ENCODE results near the gene TMEM106B.

Gene TMEM106B

DNA sequence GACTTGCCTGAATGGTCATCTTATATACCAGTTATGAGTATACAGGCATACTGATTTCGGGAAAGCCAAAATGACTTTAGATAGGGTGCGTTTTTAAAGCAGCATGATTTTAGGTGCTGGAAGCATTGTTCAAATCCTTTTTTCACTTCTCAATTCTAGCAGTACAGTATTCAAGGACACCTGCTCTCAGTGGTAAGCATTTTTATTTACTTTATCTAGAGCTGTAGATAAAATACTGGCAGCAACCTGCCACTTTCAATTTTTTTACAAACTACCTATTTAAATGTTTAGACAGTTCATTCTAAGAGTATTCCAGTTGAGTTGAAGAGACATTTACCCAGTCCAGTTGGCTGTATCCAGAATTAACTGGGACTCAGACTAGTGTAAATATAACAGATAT is 33.6 kb downstream of the TMEM106B start:
- no peak for ATAC-seq
- TF ChIP-seq GLIS3 (CRISPR knock-in tag; IDR thresholded peaks at IDR 0.05) (no peak), TCF4 (CRISPR knock-in tag; IDR thresholded peaks at IDR 0.05; ENCODE audit: borderline replicate concordance) (no peak), BACH2 (CRISPR knock-in tag; IDR thresholded peaks at IDR 0.05; ENCODE audit: borderline replicate concordance) (no peak), ISL1 (CRISPR knock-in tag; IDR thresholded peaks at IDR 0.05) (no peak), ZFP30 (CRISPR knock-in tag; IDR thresholded peaks at IDR 0.05) (no peak)
- TF ChIP-seq, protein P1, sequence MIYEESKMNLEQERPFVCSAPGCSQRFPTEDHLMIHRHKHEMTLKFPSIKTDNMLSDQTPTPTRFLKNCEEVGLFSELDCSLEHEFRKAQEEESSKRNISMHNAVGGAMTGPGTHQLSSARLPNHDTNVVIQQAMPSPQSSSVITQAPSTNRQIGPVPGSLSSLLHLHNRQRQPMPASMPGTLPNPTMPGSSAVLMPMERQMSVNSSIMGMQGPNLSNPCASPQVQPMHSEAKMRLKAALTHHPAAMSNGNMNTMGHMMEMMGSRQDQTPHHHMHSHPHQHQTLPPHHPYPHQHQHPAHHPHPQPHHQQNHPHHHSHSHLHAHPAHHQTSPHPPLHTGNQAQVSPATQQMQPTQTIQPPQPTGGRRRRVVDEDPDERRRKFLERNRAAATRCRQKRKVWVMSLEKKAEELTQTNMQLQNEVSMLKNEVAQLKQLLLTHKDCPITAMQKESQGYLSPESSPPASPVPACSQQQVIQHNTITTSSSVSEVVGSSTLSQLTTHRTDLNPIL (CRISPR knock-in tag; IDR thresholded peaks at IDR 0.05; ENCODE audit: low read depth) = no peak
- TF ChIP-seq, protein P2, sequence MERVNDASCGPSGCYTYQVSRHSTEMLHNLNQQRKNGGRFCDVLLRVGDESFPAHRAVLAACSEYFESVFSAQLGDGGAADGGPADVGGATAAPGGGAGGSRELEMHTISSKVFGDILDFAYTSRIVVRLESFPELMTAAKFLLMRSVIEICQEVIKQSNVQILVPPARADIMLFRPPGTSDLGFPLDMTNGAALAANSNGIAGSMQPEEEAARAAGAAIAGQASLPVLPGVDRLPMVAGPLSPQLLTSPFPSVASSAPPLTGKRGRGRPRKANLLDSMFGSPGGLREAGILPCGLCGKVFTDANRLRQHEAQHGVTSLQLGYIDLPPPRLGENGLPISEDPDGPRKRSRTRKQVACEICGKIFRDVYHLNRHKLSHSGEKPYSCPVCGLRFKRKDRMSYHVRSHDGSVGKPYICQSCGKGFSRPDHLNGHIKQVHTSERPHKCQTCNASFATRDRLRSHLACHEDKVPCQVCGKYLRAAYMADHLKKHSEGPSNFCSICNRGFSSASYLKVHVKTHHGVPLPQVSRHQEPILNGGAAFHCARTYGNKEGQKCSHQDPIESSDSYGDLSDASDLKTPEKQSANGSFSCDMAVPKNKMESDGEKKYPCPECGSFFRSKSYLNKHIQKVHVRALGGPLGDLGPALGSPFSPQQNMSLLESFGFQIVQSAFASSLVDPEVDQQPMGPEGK (CRISPR knock-in tag; IDR thresholded peaks at IDR 0.05; ENCODE audit: borderline replicate concordance) = no peak
- TF ChIP-seq, protein P3, sequence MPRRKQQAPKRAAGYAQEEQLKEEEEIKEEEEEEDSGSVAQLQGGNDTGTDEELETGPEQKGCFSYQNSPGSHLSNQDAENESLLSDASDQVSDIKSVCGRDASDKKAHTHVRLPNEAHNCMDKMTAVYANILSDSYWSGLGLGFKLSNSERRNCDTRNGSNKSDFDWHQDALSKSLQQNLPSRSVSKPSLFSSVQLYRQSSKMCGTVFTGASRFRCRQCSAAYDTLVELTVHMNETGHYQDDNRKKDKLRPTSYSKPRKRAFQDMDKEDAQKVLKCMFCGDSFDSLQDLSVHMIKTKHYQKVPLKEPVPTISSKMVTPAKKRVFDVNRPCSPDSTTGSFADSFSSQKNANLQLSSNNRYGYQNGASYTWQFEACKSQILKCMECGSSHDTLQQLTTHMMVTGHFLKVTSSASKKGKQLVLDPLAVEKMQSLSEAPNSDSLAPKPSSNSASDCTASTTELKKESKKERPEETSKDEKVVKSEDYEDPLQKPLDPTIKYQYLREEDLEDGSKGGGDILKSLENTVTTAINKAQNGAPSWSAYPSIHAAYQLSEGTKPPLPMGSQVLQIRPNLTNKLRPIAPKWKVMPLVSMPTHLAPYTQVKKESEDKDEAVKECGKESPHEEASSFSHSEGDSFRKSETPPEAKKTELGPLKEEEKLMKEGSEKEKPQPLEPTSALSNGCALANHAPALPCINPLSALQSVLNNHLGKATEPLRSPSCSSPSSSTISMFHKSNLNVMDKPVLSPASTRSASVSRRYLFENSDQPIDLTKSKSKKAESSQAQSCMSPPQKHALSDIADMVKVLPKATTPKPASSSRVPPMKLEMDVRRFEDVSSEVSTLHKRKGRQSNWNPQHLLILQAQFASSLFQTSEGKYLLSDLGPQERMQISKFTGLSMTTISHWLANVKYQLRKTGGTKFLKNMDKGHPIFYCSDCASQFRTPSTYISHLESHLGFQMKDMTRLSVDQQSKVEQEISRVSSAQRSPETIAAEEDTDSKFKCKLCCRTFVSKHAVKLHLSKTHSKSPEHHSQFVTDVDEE (CRISPR knock-in tag; IDR thresholded peaks at IDR 0.05) = no peak
- TF ChIP-seq, protein P4, sequence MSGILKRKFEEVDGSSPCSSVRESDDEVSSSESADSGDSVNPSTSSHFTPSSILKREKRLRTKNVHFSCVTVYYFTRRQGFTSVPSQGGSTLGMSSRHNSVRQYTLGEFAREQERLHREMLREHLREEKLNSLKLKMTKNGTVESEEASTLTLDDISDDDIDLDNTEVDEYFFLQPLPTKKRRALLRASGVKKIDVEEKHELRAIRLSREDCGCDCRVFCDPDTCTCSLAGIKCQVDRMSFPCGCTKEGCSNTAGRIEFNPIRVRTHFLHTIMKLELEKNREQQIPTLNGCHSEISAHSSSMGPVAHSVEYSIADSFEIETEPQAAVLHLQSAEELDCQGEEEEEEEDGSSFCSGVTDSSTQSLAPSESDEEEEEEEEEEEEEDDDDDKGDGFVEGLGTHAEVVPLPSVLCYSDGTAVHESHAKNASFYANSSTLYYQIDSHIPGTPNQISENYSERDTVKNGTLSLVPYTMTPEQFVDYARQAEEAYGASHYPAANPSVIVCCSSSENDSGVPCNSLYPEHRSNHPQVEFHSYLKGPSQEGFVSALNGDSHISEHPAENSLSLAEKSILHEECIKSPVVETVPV (CRISPR knock-in tag; IDR thresholded peaks at IDR 0.05) = no peak

DNA sequence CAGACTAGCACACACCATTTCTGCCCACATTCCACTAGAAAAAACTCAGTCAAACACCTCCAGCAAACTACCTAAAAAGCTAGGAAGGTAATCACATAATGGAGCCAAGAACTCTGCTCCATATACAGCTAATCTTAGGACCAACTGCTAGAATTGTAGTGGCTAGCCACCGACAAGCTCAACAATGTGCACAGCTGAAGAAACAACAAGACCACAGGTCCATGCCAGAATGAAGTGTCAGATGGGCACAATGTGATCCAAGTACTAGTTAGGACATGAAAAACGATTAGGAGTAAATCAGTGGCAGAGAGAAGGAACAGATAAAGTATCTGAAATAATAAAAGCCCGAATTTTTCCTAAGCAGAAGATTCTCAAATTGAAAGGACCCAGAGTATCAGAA is 38.6 kb downstream of the TMEM106B start:
- ATAC-seq = no peak
- TF ChIP-seq, protein P2 (CRISPR knock-in tag; IDR thresholded peaks at IDR 0.05; ENCODE audit: borderline replicate concordance) = no peak

DNA sequence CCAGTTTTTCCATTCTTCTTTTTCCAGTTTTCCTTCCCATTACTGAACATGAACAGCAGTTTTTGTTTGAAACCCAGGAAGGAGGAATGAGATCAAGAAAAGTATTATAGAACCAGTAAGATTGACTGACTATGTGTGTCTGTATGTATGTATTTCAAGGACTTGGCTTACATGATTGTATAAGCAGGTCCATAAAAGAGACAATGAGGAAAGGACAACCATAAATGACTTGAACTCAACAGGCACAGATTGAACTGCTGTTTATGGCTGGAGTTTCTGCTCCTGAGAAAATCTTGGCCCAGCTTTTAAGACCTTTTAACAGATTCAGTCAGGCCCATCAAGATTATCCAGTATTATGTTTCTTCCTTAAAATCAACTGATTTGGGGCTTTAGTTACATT is 39.1 kb downstream of the TMEM106B start:
- ATAC-seq = no peak
- TF ChIP-seq ZFP30 (CRISPR knock-in tag; IDR thresholded peaks at IDR 0.05) (no peak), ZC3H10 (CRISPR knock-in tag; IDR thresholded peaks at IDR 0.05) (no peak), ISL1 (CRISPR knock-in tag; IDR thresholded peaks at IDR 0.05) (no peak), BACH2 (CRISPR knock-in tag; IDR thresholded peaks at IDR 0.05; ENCODE audit: borderline replicate concordance) (no peak), SNAI2 (CRISPR knock-in tag; IDR thresholded peaks at IDR 0.05) (no peak), CSDC2 (CRISPR knock-in tag; IDR thresholded peaks at IDR 0.05) (no peak), ESRRG (CRISPR knock-in tag; IDR thresholded peaks at IDR 0.05) (no peak), ZFP3 (CRISPR knock-in tag; IDR thresholded peaks at IDR 0.05) (no peak), OSR1 (CRISPR knock-in tag; IDR thresholded peaks at IDR 0.05) (no peak)
- TF ChIP-seq, protein P2 (CRISPR knock-in tag; IDR thresholded peaks at IDR 0.05; ENCODE audit: borderline replicate concordance) = no peak
- TF ChIP-seq, protein P5, sequence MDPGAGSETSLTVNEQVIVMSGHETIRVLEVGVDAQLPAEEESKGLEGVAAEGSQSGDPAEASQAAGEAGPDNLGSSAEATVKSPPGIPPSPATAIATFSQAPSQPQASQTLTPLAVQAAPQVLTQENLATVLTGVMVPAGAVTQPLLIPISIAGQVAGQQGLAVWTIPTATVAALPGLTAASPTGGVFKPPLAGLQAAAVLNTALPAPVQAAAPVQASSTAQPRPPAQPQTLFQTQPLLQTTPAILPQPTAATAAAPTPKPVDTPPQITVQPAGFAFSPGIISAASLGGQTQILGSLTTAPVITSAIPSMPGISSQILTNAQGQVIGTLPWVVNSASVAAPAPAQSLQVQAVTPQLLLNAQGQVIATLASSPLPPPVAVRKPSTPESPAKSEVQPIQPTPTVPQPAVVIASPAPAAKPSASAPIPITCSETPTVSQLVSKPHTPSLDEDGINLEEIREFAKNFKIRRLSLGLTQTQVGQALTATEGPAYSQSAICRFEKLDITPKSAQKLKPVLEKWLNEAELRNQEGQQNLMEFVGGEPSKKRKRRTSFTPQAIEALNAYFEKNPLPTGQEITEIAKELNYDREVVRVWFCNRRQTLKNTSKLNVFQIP (CRISPR knock-in tag; IDR thresholded peaks at IDR 0.05; ENCODE audit: borderline replicate concordance, low read depth) = no peak
- TF ChIP-seq, protein P4 (CRISPR knock-in tag; IDR thresholded peaks at IDR 0.05) = no peak
- TF ChIP-seq, protein P1 (CRISPR knock-in tag; IDR thresholded peaks at IDR 0.05; ENCODE audit: low read depth) = no peak
- TF ChIP-seq, protein P3 (CRISPR knock-in tag; IDR thresholded peaks at IDR 0.05) = no peak

All from SK-N-SH treated with all-trans-retinoic acid at 6 μM for 48 hours (cell line).